ENCODE measurements around the gene IQSEC1. TPM values are rescaled to one million over a fixed set of nuclear protein-coding genes. Genes with fewer than 3 reads are reported as not detected.

IQSEC1 gene
- total and polyA plus RNA-seq, 2 donors (not counting 1 experiment from before 2014, with no cell fraction given): 96.7 to 222 TPM

DNA sequence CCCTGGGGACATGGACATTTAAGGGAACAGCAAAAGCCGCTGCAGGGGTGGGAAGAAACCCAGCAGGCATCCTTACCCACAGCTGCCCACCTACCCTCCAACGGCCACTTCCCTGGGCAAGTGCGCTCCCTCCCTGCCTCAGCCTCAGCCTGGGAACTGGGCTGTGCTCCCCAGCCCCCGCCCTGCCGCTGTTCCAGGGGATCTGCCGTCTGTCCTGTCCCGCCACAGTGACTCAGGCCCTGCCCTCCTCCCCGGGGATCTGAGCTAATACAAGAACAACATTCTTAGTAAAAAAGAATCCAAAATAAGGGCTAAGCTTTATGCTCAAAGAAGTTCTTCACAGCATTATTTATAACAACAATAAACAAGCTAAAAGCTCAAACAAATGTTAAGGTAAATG is 7.4 kb upstream of the IQSEC1 start:
- H3K9me3 ChIP-seq (ENCODE audit: control extremely low read depth in 1 of 3, control insufficient read depth in 2 of 3, insufficient read depth in 1 of 3, low read length in 2 of 3): no peaks in the 10 kb centered on the region
- peaks cover 33% of the 10 kb centered on the region for H3K79me2 ChIP-seq (ENCODE audit: control insufficient read depth, insufficient read depth, low read length)
- intact Hi-C loops (cut with micrococcal nuclease): no loop called here
- H3K9ac ChIP-seq (ENCODE audit: low read length): no peak overlapping the region
- H3K9me3 Mint-ChIP-seq (ENCODE audit: insufficient read depth): no peaks in the 10 kb centered on the region
- POLR2A ChIA-PET: no interaction called here
- peak overlapping the region; percentile 4 for H3K4me2 ChIP-seq (replicated peaks; ENCODE audit: low read depth, low read length, poor library complexity, severe bottlenecking)
- DNase-seq (no peak), ATAC-seq (ENCODE audit: low read depth) (no peak)
- no peaks in the 10 kb centered on the region for H4K20me1 ChIP-seq (ENCODE audit: control insufficient read depth, insufficient read depth, low read length, poor library complexity, severe bottlenecking)
- no peak for TF ChIP-seq EZH2 (IDR thresholded peaks at IDR 0.05; ENCODE audit: borderline replicate concordance, insufficient read depth, low read depth, low read length, poor library complexity, severe bottlenecking)
- TF ChIP-seq, protein P1, sequence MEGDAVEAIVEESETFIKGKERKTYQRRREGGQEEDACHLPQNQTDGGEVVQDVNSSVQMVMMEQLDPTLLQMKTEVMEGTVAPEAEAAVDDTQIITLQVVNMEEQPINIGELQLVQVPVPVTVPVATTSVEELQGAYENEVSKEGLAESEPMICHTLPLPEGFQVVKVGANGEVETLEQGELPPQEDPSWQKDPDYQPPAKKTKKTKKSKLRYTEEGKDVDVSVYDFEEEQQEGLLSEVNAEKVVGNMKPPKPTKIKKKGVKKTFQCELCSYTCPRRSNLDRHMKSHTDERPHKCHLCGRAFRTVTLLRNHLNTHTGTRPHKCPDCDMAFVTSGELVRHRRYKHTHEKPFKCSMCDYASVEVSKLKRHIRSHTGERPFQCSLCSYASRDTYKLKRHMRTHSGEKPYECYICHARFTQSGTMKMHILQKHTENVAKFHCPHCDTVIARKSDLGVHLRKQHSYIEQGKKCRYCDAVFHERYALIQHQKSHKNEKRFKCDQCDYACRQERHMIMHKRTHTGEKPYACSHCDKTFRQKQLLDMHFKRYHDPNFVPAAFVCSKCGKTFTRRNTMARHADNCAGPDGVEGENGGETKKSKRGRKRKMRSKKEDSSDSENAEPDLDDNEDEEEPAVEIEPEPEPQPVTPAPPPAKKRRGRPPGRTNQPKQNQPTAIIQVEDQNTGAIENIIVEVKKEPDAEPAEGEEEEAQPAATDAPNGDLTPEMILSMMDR (IDR thresholded peaks at IDR 0.05): no peak
- no peak overlapping the region for H2AFZ ChIP-seq (ENCODE audit: insufficient read depth, low read depth, low read length, poor library complexity, severe bottlenecking)
- no peak overlapping the region for H3K4me3 Mint-ChIP-seq
- no peaks in the 10 kb centered on the region for H3K36me3 ChIP-seq (replicated peaks in 1 of 2; ENCODE audit: control extremely low read depth in 1 of 2, control insufficient read depth in 1 of 2, extremely low read depth in 1 of 2, insufficient read depth in 2 of 2, low read length in 1 of 2)
- H3K27me3 ChIP-seq (replicated peaks in 1 of 4; ENCODE audit: control extremely low read depth in 1 of 4, control insufficient read depth in 3 of 4, insufficient read depth in 4 of 4, low read length in 3 of 4): no peaks in the 10 kb centered on the region
- no peak overlapping the region for H3K27ac Mint-ChIP-seq
- CTCF ChIA-PET: interaction anchor here (0.6 to 4.8 kb wide), 5 partner anchors 11 to 566 kb away, joined by 3 to 34 read pairs (median 4); no protein-coding TSS in a partner anchor
- H3K4me1 Mint-ChIP-seq: peaks cover 69% of the 10 kb centered on the region
- peaks cover 62 to 79% of the 10 kb centered on the region in 2 donors for H3K4me1 ChIP-seq (ENCODE audit: control insufficient read depth in 2 of 2, insufficient read depth in 2 of 2, low read length in 2 of 2)
- H3K27ac ChIP-seq (ENCODE audit: low read length in 2 of 2): no peak overlapping the region
- WGBS (ENCODE audit: insufficient coverage): 67% methylated on average over 8 of the region's 8 CpGs
- no peaks in the 10 kb centered on the region for H3K27me3 Mint-ChIP-seq
- H3K4me3 ChIP-seq (ENCODE audit: control extremely low read depth in 1 of 5, extremely low read depth in 1 of 5, insufficient read depth in 1 of 5, low read depth in 2 of 5, low read length in 4 of 5): no peak overlapping the region

DNA sequence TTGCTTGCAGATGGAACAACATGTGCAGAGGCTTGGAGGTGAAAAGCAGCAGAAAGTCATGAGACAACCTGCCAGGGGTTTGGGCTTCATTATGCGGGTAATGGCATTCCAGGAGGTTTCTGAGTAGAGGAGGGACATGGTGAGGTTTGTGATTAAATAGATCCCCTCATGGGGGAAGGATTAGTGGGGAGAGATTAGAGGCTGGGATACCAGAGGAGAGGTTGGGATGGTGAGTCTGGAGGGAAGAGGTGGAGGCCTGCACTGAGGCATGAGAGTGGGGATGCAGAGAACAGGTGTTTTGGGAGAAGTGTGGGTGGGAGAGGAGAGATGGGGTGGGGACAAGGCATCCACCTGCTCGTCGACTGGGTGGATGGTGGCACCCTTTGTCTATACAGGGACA is 6.8 kb upstream of the IQSEC1 start:
- POLR2A ChIA-PET: no interaction called here
- H3K4me3 Mint-ChIP-seq: no peak overlapping the region
- 88% methylated on average over 3 of the region's 3 CpGs for WGBS (ENCODE audit: insufficient coverage)

More for the DNA sequence above, 6.8 kb upstream of the IQSEC1 start:
- H2AFZ ChIP-seq (ENCODE audit: insufficient read depth, low read depth, low read length, poor library complexity, severe bottlenecking): no peak overlapping the region
- H3K79me2 ChIP-seq (ENCODE audit: control insufficient read depth, insufficient read depth, low read length): peaks cover 34% of the 10 kb centered on the region
- no peak overlapping the region for H3K4me3 ChIP-seq (ENCODE audit: control extremely low read depth in 1 of 5, extremely low read depth in 1 of 5, insufficient read depth in 1 of 5, low read depth in 2 of 5, low read length in 4 of 5)
- no peak overlapping the region for H3K9ac ChIP-seq (ENCODE audit: low read length)
- ATAC-seq (ENCODE audit: low read depth): no peak
- no peak overlapping the region for H3K4me2 ChIP-seq (replicated peaks; ENCODE audit: low read depth, low read length, poor library complexity, severe bottlenecking)
- no peak overlapping the region for H3K27ac ChIP-seq (ENCODE audit: low read length in 2 of 2)
- Mint-ChIP-seq H3K9me3 (ENCODE audit: insufficient read depth) (no peaks in the 10 kb centered on the region), H3K27me3 (no peaks in the 10 kb centered on the region), H3K27ac (peak overlapping the region; percentile 3), H3K4me1 (peaks cover 67% of the 10 kb centered on the region)
- CTCF ChIA-PET: interaction anchor here (0.8 to 4.8 kb wide), 2 partner anchors 11 to 80 kb away, joined by 3 to 34 read pairs; no protein-coding TSS in a partner anchor
- no peaks in the 10 kb centered on the region for H3K27me3 ChIP-seq (replicated peaks in 1 of 4; ENCODE audit: control extremely low read depth in 1 of 4, control insufficient read depth in 3 of 4, insufficient read depth in 4 of 4, low read length in 3 of 4)
- TF ChIP-seq, protein P1 (IDR thresholded peaks at IDR 0.05): no peak
- TF ChIP-seq EZH2 (IDR thresholded peaks at IDR 0.05; ENCODE audit: borderline replicate concordance, insufficient read depth, low read depth, low read length, poor library complexity, severe bottlenecking): no peak
- DNase-seq: no peak
- no peaks in the 10 kb centered on the region for H3K9me3 ChIP-seq (ENCODE audit: control extremely low read depth in 1 of 3, control insufficient read depth in 2 of 3, insufficient read depth in 1 of 3, low read length in 2 of 3)
- peaks cover 56 to 73% of the 10 kb centered on the region in 2 donors for H3K4me1 ChIP-seq (ENCODE audit: control insufficient read depth in 2 of 2, insufficient read depth in 2 of 2, low read length in 2 of 2)
- intact Hi-C loops (cut with micrococcal nuclease): no loop called here
- H3K36me3 ChIP-seq (replicated peaks in 1 of 2; ENCODE audit: control extremely low read depth in 1 of 2, control insufficient read depth in 1 of 2, extremely low read depth in 1 of 2, insufficient read depth in 2 of 2, low read length in 1 of 2): no peaks in the 10 kb centered on the region
- H4K20me1 ChIP-seq (ENCODE audit: control insufficient read depth, insufficient read depth, low read length, poor library complexity, severe bottlenecking): no peaks in the 10 kb centered on the region
